Measurements from ENCODE around the gene NT5C3B. TPM values are rescaled to one million over a fixed set of nuclear protein-coding genes. Genes with fewer than 3 reads are reported as not detected.
A peak's percentile ranks its signal among the peaks of the same experiment; 100 is the strongest.
"Not testable (repeated sequence)": the region's sequence is repeated elsewhere in the genome, so short reads cannot be mapped to it uniquely, and the experiment has no call there.

NT5C3B gene
- total RNA-seq, 1 donor from 2014 or later = 22.8 TPM

- intact Hi-C loops (cut with DNase I) = loop anchor here (1.0 kb wide), 1 partner anchor 16 kb away; no protein-coding TSS in a partner anchor
- DNase-seq (ENCODE audit: low spot score) = peak; percentile 85
These were observed 42.9 kb downstream of the NT5C3B start for GRCh38 chr17:41792845-41793783.

- no peak for DNase-seq (ENCODE audit: low spot score)
- intact Hi-C loops (cut with DNase I) = loop anchor here (2.0 kb wide), 1 partner anchor 98 kb away; the partner anchor contains the start of gene EIF1
These were observed 49.0 kb downstream of the NT5C3B start for GRCh38 chr17:41787021-41787418.

GRCh38 chr17:41786227-41787020 is 49.6 kb downstream of the NT5C3B start, which contains the start of gene JUP:
TSS of gene JUP (minus strand) at chr17:41786711. CDS start at chr17:41771854, 14,857 bp downstream.
- DNase-seq (ENCODE audit: low spot score) = peak; percentile 99
- intact Hi-C loops (cut with DNase I) = loop anchor here (2.0 kb wide), 1 partner anchor 98 kb away; the partner anchor contains the start of gene EIF1

- intact Hi-C loops (cut with DNase I) = loop anchor here (2.0 kb wide), 1 partner anchor 97 kb away; the partner anchor contains the start of gene EIF1
- DNase-seq (ENCODE audit: low spot score) = no peak
These were observed 50.2 kb downstream of the NT5C3B start for GRCh38 chr17:41785859-41786226.

- no peak for DNase-seq (ENCODE audit: low spot score)
- intact Hi-C loops (cut with DNase I) = no loop called here
These were observed 50.8 kb downstream of the NT5C3B start for GRCh38 chr17:41785091-41785858.

GRCh38 chr17:41784207-41784744 is 51.8 kb downstream of the NT5C3B start:
- intact Hi-C loops (cut with DNase I) = no loop called here

GRCh38 chr17:41782142-41782541 is 53.9 kb downstream of the NT5C3B start:
- intact Hi-C loops (cut with DNase I) = no loop called here
- DNase-seq (ENCODE audit: low spot score) = peak; percentile 86

More at GRCh38 chr17:41784207-41784744, 51.8 kb downstream of the NT5C3B start:
- no peak for DNase-seq (ENCODE audit: low spot score)

GRCh38 chr17:41781404-41782110 is 54.5 kb downstream of the NT5C3B start:
- intact Hi-C loops (cut with DNase I) = no loop called here
- DNase-seq (ENCODE audit: low spot score) = no peak

GRCh38 chr17:41779954-41780353 is 56.1 kb downstream of the NT5C3B start:
- DNase-seq (ENCODE audit: low spot score) = no peak

GRCh38 chr17:41777574-41778188 is 58.4 kb downstream of the NT5C3B start:
- intact Hi-C loops (cut with DNase I) = loop anchor here (1.0 kb wide), 2 partner anchors 15 to 24 kb away; no protein-coding TSS in a partner anchor
- peak; percentile 85 for DNase-seq (ENCODE audit: low spot score)

More at GRCh38 chr17:41779954-41780353, 56.1 kb downstream of the NT5C3B start:
- intact Hi-C loops (cut with DNase I) = no loop called here

GRCh38 chr17:41777157-41777573 is 58.9 kb downstream of the NT5C3B start:
- intact Hi-C loops (cut with DNase I) = loop anchor here (1.0 kb wide), 2 partner anchors 15 to 24 kb away; no protein-coding TSS in a partner anchor
- peak; percentile 88 for DNase-seq (ENCODE audit: low spot score)

GRCh38 chr17:41776262-41776900 is 59.7 kb downstream of the NT5C3B start:
- DNase-seq (ENCODE audit: low spot score); intact Hi-C loops (cut with DNase I): not testable (repeated sequence)

- no peak for DNase-seq (ENCODE audit: low spot score)
- intact Hi-C loops (cut with DNase I) = no loop called here
These were observed 60.4 kb downstream of the NT5C3B start for GRCh38 chr17:41775394-41776226.

Measured in cardiac septum (tissue), 1 donor.